ENCODE measurements around the gene QSOX2.

Gene QSOX2

DNA sequence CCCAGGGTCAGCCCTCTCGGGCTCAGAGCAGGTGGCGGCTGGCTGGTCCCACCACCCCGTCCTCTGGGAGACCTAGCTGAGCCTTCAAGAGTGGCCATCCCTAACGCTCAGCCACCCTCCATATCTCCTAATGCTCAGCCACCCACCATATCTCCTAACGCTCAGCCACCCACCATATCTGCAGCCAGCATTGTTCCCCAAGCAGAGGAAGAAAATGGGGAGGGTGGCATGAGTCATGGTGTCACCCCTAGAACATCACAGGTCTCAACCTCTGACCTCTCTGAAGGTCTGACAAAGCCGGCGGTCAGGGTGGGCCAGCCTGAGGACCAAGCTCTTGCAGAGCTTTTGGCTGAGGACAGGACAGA, 55.4 kb downstream of the QSOX2 start:
- TF ChIP-seq, protein P1, sequence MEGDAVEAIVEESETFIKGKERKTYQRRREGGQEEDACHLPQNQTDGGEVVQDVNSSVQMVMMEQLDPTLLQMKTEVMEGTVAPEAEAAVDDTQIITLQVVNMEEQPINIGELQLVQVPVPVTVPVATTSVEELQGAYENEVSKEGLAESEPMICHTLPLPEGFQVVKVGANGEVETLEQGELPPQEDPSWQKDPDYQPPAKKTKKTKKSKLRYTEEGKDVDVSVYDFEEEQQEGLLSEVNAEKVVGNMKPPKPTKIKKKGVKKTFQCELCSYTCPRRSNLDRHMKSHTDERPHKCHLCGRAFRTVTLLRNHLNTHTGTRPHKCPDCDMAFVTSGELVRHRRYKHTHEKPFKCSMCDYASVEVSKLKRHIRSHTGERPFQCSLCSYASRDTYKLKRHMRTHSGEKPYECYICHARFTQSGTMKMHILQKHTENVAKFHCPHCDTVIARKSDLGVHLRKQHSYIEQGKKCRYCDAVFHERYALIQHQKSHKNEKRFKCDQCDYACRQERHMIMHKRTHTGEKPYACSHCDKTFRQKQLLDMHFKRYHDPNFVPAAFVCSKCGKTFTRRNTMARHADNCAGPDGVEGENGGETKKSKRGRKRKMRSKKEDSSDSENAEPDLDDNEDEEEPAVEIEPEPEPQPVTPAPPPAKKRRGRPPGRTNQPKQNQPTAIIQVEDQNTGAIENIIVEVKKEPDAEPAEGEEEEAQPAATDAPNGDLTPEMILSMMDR (IDR thresholded peaks at IDR 0.05; ENCODE audit: extremely low read depth, insufficient read depth, missing control alignments): no peak
- DNase-seq (ENCODE audit: low spot score): no peak
- in situ Hi-C loops (cut with MboI; ENCODE audit: low pct_unique_long_range_greater_than_20kb, low sequenced_read_pairs, unreplicated experiment): no loop called here

DNA sequence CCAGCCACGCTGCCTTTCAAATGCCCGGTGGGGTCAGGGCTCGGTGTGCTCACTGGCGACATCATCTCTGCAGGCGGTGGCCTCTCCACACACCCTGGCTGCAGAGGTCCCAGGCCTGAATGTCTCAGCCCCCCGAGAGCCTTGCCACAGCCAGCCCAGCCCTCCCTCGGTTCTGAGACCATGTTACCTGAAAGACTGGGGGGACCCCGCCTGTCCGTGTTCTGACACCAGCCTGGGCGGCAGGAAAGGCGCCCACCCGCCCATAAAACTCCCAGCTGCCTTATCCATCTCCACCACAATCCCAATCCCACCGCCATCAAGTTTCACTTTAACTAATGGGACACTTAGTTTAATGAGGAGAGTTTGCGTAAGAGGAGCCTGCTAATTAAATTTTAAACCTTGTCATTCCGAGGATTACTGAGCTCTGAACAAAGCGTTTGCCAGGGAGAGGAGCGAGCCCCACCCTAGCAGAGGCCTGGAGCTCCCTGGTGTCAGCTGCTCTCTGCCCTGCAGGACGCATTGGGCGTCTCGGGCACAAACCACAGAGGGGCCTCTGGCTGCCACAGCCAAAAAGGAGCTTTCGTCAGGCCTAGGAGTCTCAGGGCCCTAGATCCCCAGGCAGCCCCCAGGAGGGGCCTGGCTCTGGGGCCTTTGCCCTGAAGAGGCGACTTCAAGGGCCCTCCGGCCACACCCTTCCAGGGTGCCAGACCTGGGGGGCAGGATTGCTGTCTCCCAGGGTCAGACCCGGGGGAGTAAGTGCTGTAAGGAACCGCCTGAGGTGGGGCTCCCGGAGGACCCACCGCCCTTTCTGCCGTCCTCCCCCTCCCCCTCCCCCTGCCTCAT, 56.0 kb downstream of the QSOX2 start:
- DNase-seq (ENCODE audit: low spot score): no peak
- TF ChIP-seq, protein P1 (IDR thresholded peaks at IDR 0.05; ENCODE audit: extremely low read depth, insufficient read depth, missing control alignments): no peak
- in situ Hi-C loops (cut with MboI; ENCODE audit: low pct_unique_long_range_greater_than_20kb, low sequenced_read_pairs, unreplicated experiment): no loop called here

DNA sequence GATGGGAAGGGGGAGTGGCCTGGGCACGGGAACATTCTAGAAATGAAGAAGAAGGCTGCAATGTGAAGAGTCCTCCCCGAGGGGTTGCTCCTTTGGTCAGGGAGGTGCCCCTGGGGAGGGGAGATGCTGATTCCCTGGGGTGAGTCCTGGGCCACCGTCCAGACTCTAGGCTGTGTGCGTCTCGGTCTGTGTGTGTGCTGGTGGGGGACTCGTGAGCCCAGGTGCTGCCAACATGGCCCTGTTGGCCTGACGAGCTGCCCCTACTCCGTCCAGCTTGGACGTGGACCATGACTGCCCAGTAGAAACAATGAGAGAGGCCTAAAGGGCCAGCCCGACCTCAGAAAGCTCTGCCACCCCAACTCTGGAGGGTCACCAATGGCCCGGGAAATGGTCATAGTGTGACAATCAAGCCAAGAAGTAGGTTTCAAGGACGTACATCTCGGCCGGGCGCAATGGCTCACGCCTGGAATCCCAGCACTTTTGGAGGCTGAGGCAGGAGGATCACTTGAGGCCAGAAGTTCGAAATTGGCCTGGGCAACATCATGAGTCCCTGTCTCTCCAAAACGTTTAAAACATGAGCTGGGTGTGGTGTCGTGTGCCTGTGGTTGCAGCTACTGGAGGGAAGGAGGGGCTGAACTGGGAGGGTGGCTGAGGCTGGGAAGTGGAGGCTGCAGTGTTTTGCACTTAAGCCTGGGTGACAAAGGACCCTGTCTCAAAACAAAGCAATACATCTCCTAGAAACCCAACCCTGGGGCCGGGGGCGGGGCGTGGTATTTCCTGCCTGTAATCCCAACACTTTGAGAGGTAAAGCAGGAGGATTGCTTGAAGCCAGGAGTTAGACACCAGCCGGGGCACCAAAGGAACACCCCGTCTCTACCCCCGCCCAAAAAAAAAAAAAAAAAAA, 57.7 kb downstream of the QSOX2 start:
- in situ Hi-C loops (cut with MboI; ENCODE audit: low pct_unique_long_range_greater_than_20kb, low sequenced_read_pairs, unreplicated experiment): no loop called here
- TF ChIP-seq, protein P1 (IDR thresholded peaks at IDR 0.05; ENCODE audit: extremely low read depth, insufficient read depth, missing control alignments): no peak
- no peak for DNase-seq (ENCODE audit: low spot score)

DNA sequence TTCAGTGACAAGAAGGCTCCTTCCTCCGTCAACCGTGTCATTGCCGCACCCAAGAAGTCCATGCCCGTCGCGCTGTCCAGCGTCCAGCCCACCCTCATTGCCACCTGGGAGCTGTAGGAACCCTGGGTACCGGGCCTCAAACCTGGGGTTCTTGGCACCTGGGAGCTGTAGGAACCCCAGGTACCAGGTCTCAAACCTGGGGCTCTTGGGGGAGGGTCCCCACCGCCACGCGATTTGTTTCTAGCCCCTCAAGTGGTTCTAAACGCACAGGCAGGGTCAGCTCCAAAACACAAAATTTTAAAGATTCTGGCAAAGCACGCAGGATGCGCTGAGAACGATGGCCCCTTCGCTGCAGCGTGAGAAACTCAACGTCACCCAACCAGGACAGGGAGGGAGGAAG, 58.4 kb downstream of the QSOX2 start:
- no peak for DNase-seq (ENCODE audit: low spot score)
- TF ChIP-seq, protein P1 (IDR thresholded peaks at IDR 0.05; ENCODE audit: extremely low read depth, insufficient read depth, missing control alignments): no peak
- in situ Hi-C loops (cut with MboI; ENCODE audit: low pct_unique_long_range_greater_than_20kb, low sequenced_read_pairs, unreplicated experiment): no loop called here

DNA sequence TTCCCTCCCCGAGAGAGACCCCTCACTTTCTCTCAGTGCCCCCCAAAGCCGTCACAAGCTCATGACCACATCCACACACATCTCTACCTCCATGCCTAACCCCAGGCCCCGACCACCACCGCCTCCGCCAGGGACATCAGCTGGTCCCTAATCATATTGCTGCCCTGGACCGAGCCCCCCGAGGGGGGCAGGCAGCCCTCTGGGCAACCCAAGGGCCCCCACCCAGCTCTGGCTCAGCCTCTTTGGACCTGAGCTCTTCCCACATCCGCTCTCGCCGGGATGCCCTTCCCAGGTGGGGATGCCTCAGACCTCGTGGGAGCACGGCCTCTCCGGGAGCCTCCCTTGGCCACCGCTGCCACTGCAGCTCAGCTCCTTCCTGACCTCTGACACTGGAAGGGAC, 59.2 kb downstream of the QSOX2 start:
- no peak for DNase-seq (ENCODE audit: low spot score)
- in situ Hi-C loops (cut with MboI; ENCODE audit: low pct_unique_long_range_greater_than_20kb, low sequenced_read_pairs, unreplicated experiment): no loop called here
- TF ChIP-seq, protein P1 (IDR thresholded peaks at IDR 0.05; ENCODE audit: extremely low read depth, insufficient read depth, missing control alignments): no peak

DNA sequence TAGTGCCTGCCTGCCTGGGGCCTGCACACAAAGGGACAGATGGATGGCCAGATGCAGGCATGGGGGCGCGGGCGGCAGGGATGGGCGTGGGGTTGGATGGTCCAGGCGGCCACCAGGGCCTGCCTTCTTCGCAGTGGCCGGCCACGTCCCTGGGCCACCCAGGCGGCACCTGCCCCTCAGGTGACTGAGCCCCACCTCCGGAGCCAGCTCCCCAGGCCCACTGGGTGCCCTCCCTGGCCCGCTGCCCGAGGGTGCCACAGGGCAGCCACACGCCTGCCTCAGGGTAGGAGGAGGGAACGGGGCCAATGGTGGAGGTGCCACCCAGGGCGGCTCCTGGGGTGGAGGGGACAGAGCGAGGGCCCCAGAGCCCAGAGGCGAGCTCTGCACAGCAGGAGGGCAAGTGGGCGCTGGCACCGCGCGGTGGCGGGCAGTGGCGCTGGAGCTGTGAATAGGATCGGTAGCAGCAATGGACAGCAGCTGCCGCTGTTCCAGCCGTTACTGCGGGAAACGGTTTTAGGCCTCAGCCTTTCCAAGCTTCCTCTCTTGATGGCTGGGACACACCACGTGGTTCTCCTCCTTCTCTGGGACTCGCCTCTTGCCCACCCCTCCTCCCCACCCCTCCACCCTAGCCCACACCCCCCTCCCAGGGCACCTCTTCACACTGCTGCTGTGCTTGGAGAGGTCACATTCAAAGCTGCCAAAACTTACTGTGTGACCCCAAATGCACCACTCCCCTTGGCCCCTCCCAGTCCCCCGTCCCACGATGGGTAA, 59.8 kb downstream of the QSOX2 start:
- no peak for DNase-seq (ENCODE audit: low spot score)
- TF ChIP-seq, protein P1 (IDR thresholded peaks at IDR 0.05; ENCODE audit: extremely low read depth, insufficient read depth, missing control alignments): no peak
- in situ Hi-C loops (cut with MboI; ENCODE audit: low pct_unique_long_range_greater_than_20kb, low sequenced_read_pairs, unreplicated experiment): no loop called here

Data from GM13977 (cell line).